IMR-90 (cell line): ENCODE measurements around the gene AGBL3. TPM values are rescaled to one million over a fixed set of nuclear protein-coding genes. Genes with fewer than 3 reads are reported as not detected.

Experiments used
- ATAC-seq: fragments of 200-7000 bp; cut with Tn5 transposase; 2 replicates; pipeline ENCODE4 v1.9.1; 2020; ENCODE audit warnings: low read depth, mild to moderate bottlenecking, moderate library complexity
- BruUV-seq: library from RNA; stranded (reverse); fragments of 400-500 nt; replicated peaks from 2 replicates; lab custom pipeline; 2021; lab: Mats Ljungman, UMichigan
- CTCF ChIA-PET: fragments of 300-600 bp; formaldehyde crosslinking; extraction: SDS; loops from one replicate; lab custom pipeline; 2021; ENCODE audit warnings: antibody characterized with exemption; lab: Yijun Ruan, JAX
- POLR2A ChIA-PET: fragments of 300-600 bp; sonication (Branson Sonifier 250); formaldehyde crosslinking; loops from one replicate; lab custom pipeline; 2022; ENCODE audit warnings: antibody characterized with exemption; ENCODE audit not compliant: unreplicated experiment; lab: Charles Lee
- DNase-seq: peaks from one replicate; pipeline ENCODE4 v3.0.0; 2013
- H2AFZ ChIP-seq: replicated peaks from 2 replicates; pipeline ENCODE3; 2013; ENCODE audit warnings: low read length, mild to moderate bottlenecking; ENCODE audit not compliant: poor library complexity
- H2AK5ac ChIP-seq: 2 replicates; pipeline ENCODE4 v1.6.1; 2013; ENCODE audit warnings: low read depth, low read length, inconsistent platforms
- H2AK9ac ChIP-seq: replicated peaks from 2 replicates; pipeline ENCODE3; 2013; ENCODE audit warnings: mild to moderate bottlenecking, low read depth, low read length, moderate library complexity; ENCODE audit not compliant: poor library complexity
- H2BK120ac ChIP-seq: 2 replicates; pipeline ENCODE4 v1.6.1; 2013; ENCODE audit warnings: low read depth, low read length, inconsistent platforms
- H2BK15ac ChIP-seq: 3 replicates; pipeline ENCODE4 v1.6.1; 2013; ENCODE audit warnings: low read depth, low read length, inconsistent platforms
- H2BK20ac ChIP-seq: 2 replicates; pipeline ENCODE4 v1.6.1; 2013; ENCODE audit warnings: low read depth, mild to moderate bottlenecking, inconsistent platforms, low read length, moderate library complexity
- H2BK5ac ChIP-seq: 2 replicates; pipeline ENCODE4 v1.6.1; 2013; ENCODE audit warnings: mild to moderate bottlenecking, low read depth, low read length, inconsistent platforms; ENCODE audit not compliant: poor library complexity, severe bottlenecking
- H3K14ac ChIP-seq: replicated peaks from 2 replicates; pipeline ENCODE4 v1.6.1; 2013; ENCODE audit warnings: low read depth, low read length, inconsistent platforms
- H3K18ac ChIP-seq: 2 replicates; pipeline ENCODE4 v1.6.1; 2013; ENCODE audit warnings: low read depth, low read length, control low read depth
- H3K23ac ChIP-seq: 2 replicates; pipeline ENCODE4 v1.6.1; 2013; ENCODE audit warnings: low read depth, low read length, inconsistent platforms
- H3K27ac ChIP-seq: 2 replicates; pipeline ENCODE4 v1.5.1; 2013; ENCODE audit warnings: mild to moderate bottlenecking, control low read depth, low read length; ENCODE audit not compliant: insufficient read depth
- H3K27me3 ChIP-seq: 2 replicates; pipeline ENCODE4 v1.6.1; 2013; ENCODE audit warnings: low read length; ENCODE audit not compliant: control insufficient read depth, insufficient read depth
- H3K36me3 ChIP-seq: 2 replicates; pipeline ENCODE4 v1.6.1; 2013; ENCODE audit warnings: low read length, mixed read lengths; ENCODE audit not compliant: control insufficient read depth, insufficient read depth
- H3K4ac ChIP-seq: 2 replicates; pipeline ENCODE4 v1.6.1; 2013; ENCODE audit warnings: low read depth, low read length, inconsistent platforms
- H3K4me1 ChIP-seq: 2 replicates; pipeline ENCODE4 v1.6.1; 2013; ENCODE audit warnings: low read length, mixed read lengths; ENCODE audit not compliant: control insufficient read depth, insufficient read depth
- H3K4me2 ChIP-seq: 2 replicates; pipeline ENCODE4 v1.6.1; 2013; ENCODE audit warnings: low read depth, mild to moderate bottlenecking, control low read depth, low read length, moderate library complexity
- H3K4me3 ChIP-seq: 2 replicates; pipeline ENCODE4 v1.5.1; 2013; ENCODE audit warnings: low read depth, mild to moderate bottlenecking, control low read depth, low read length, moderate library complexity; ENCODE audit not compliant: insufficient read depth
- H3K56ac ChIP-seq: 2 replicates; pipeline ENCODE4 v1.6.1; 2013; ENCODE audit warnings: low read length, inconsistent platforms; ENCODE audit not compliant: insufficient read depth; ENCODE audit errors: extremely low read depth
- H3K79me1 ChIP-seq, 2 experiments: 2 replicates each; pipeline ENCODE4 v1.6.1; 2013; ENCODE audit warnings: low read length in 2 of 2, inconsistent platforms in 1 of 2, low read depth in 1 of 2
- H3K9ac ChIP-seq: 2 replicates; pipeline ENCODE4 v1.6.1; 2013; ENCODE audit warnings: low read depth, low read length, control low read depth
- H3K9me1 ChIP-seq: 2 replicates; pipeline ENCODE4 v1.6.1; 2013; ENCODE audit warnings: low read length, inconsistent platforms; ENCODE audit not compliant: insufficient read depth
- H3K9me3 ChIP-seq: 2 replicates; pipeline ENCODE4 v1.6.1; 2013; ENCODE audit warnings: low read length; ENCODE audit not compliant: control insufficient read depth, insufficient read depth
- H4K20me1 ChIP-seq: 2 replicates; pipeline ENCODE4 v1.6.1; 2013; ENCODE audit warnings: low read length, inconsistent platforms; ENCODE audit not compliant: insufficient read depth
- H4K5ac ChIP-seq: 2 replicates; pipeline ENCODE4 v1.6.1; 2013; ENCODE audit warnings: mild to moderate bottlenecking, low read depth, low read length, control low read depth
- H4K8ac ChIP-seq, 2 experiments: 2 replicates each; pipeline ENCODE4 v1.6.1; 2013; ENCODE audit warnings: low read depth in 2 of 2, low read length in 2 of 2, control low read depth in 1 of 2, inconsistent platforms in 1 of 2
- H4K91ac ChIP-seq: 2 replicates; pipeline ENCODE4 v1.6.1; 2013; ENCODE audit warnings: low read depth, low read length, inconsistent platforms; ENCODE audit not compliant: insufficient read depth
- BHLHE40 ChIP-seq: fragments of 150-350 bp; IDR thresholded peaks from 2 replicates; pipeline ENCODE4 v1.6.1; 2016; ENCODE audit warnings: mild to moderate bottlenecking, low read depth, low read length
- CEBPB ChIP-seq: IDR thresholded peaks from 2 replicates; pipeline ENCODE4 v1.6.1; 2012; ENCODE audit warnings: low read depth, low read length, improper control_type of control experiment
- CHD1 ChIP-seq: IDR thresholded peaks from 2 replicates; pipeline ENCODE4 v1.6.1; 2012; ENCODE audit warnings: low read depth, low read length, improper control_type of control experiment
- CTCF ChIP-seq: conservative IDR thresholded peaks from 2 replicates; pipeline ENCODE4 v1.5.1; 2012; ENCODE audit warnings: mild to moderate bottlenecking, low read depth, low read length, improper control_type of control experiment
- ELK1 ChIP-seq: fragments of 150-350 bp; IDR thresholded peaks from 2 replicates; pipeline ENCODE4 v1.6.1; 2016; ENCODE audit warnings: low read depth, mild to moderate bottlenecking, low read length, moderate library complexity, borderline replicate concordance
- FOS ChIP-seq: fragments of 150-350 bp; IDR thresholded peaks from 2 replicates; pipeline ENCODE4 v1.6.1; 2016; ENCODE audit warnings: low read depth, low read length
- MAFK ChIP-seq: IDR thresholded peaks from 2 replicates; pipeline ENCODE4 v1.6.1; 2012; ENCODE audit warnings: low read depth, low read length, improper control_type of control experiment
- MAZ ChIP-seq: IDR thresholded peaks from 2 replicates; pipeline ENCODE4 v1.6.1; 2012; ENCODE audit warnings: low read depth, mild to moderate bottlenecking, low read length, improper control_type of control experiment, moderate library complexity, borderline replicate concordance
- MXI1 ChIP-seq: IDR thresholded peaks from 2 replicates; pipeline ENCODE4 v1.6.1; 2012; ENCODE audit warnings: low read depth, mild to moderate bottlenecking, low read length, moderate library complexity, borderline replicate concordance
- NFE2L2 ChIP-seq: fragments of 150-350 bp; IDR thresholded peaks from 2 replicates; pipeline ENCODE4 v1.6.1; 2016; ENCODE audit warnings: low read depth, mild to moderate bottlenecking, low read length
- POLR2A ChIP-seq: IDR thresholded peaks from 2 replicates; pipeline ENCODE4 v1.6.1; 2012; ENCODE audit warnings: mild to moderate bottlenecking, low read depth, low read length
- RAD21 ChIP-seq: IDR thresholded peaks from 2 replicates; pipeline ENCODE4 v1.6.1; 2012; ENCODE audit warnings: low read length, improper control_type of control experiment
- RCOR1 ChIP-seq: IDR thresholded peaks from 2 replicates; pipeline ENCODE4 v1.6.1; 2012; ENCODE audit warnings: mild to moderate bottlenecking, low read length, improper control_type of control experiment; ENCODE audit not compliant: insufficient replicate concordance
- RFX5 ChIP-seq: IDR thresholded peaks from 2 replicates; pipeline ENCODE4 v1.8.0; 2012; ENCODE audit warnings: low read depth, mild to moderate bottlenecking, low read length, moderate library complexity
- SMC3 ChIP-seq: fragments of 150-350 bp; IDR thresholded peaks from 2 replicates; pipeline ENCODE4 v1.6.1; 2016; ENCODE audit warnings: low read depth, mild to moderate bottlenecking, antibody characterized with exemption, low read length, moderate library complexity
- USF2 ChIP-seq: fragments of 150-350 bp; IDR thresholded peaks from 2 replicates; pipeline ENCODE4 v1.6.1; 2017; ENCODE audit warnings: mild to moderate bottlenecking, antibody characterized with exemption, low read length, low read depth
- WGBS, 2 experiments: methylation state at CpG; one replicate each; pipeline versions ENCODE4 v1.1.5 to v1.1.7; 2013; ENCODE audit warnings: missing lambda C conversion rate in 2 of 2; ENCODE audit not compliant: insufficient read length in 1 of 2; ENCODE audit errors: extremely low coverage in 2 of 2; 5-methylcytosine and 5-hydroxymethylcytosine counted together
- dilution Hi-C: fragments of 300-500 bp; cut with HindIII; formaldehyde crosslinking; loops from one replicate; pipeline ENCODE4 v1.14.3; 2018; ENCODE audit warnings: low sequenced_read_pairs; ENCODE audit not compliant: unreplicated experiment
- in situ Hi-C: fragments of 300-500 bp; cut with MboI; formaldehyde crosslinking; loops from 3 replicates; pipeline ENCODE4 v1.14.3; 2019; ENCODE audit warnings: low sequenced_read_pairs, inconsistent platforms, mixed read lengths
- intact Hi-C: fragments of 100-400 bp; cut with micrococcal nuclease; formaldehyde crosslinking; loops from 2 replicates; pipeline ENCODE4 v1.10.0; 2022
- polyA plus RNA-seq, 3 experiments: library from polyadenylated mRNA; depleted of rRNA; stranded (reverse); fragments of >200 nt; gene quantifications; 2 replicates each; pipeline ENCODE4 v1.2.3, GENCODE V29; 2012; ENCODE audit warnings: low replicate concordance in 1 of 3
- total RNA-seq: library from RNA; depleted of rRNA; stranded (reverse); fragments of >200 nt; gene quantifications from 2 replicates; pipeline ENCODE4 v1.2.3, GENCODE V29; 2012

Gene AGBL3
- total and polyA plus RNA-seq, 2 of the 4 experiments (the other 2 are of a cell fraction), result 0.18 to 0.65 TPM

GRCh38 chr7:135151533-135151932 lies 165.2 kb downstream of the AGBL3 start:
- DNase-seq (no peak), ATAC-seq (no peak)
- Histone ChIP-seq H4K5ac (no peak overlapping the region), H3K14ac (no peak overlapping the region), H4K8ac (no peak overlapping the region), H3K18ac (no peak overlapping the region), H3K9ac (no peak overlapping the region), H2AK5ac (no peak overlapping the region), H4K20me1 (no peaks in the 10 kb centered on the region), H2BK15ac (no peak overlapping the region), H3K56ac (no peak overlapping the region), H3K4me2 (no peak overlapping the region), H3K4ac (no peak overlapping the region), H2BK20ac (no peak overlapping the region), H3K4me1 (peaks cover 4% of the 10 kb centered on the region; the same call in 1 of the 2 replicates), H2BK120ac (no peak overlapping the region), H3K9me1 (peaks cover 7% of the 10 kb centered on the region), H3K9me3 (peaks cover 5% of the 10 kb centered on the region; the same call in 1 of the 2 replicates), H2AFZ (no peak overlapping the region), H3K79me1 (no peaks in the 10 kb centered on the region; a peak in 1 of 4 replicates), H3K36me3 (no peaks in the 10 kb centered on the region), H3K4me3 (no peak overlapping the region), H4K91ac (no peak overlapping the region), H2AK9ac (no peak overlapping the region), H3K23ac (no peak overlapping the region), H3K27ac (no peak overlapping the region), H3K27me3 (no peaks in the 10 kb centered on the region), H2BK5ac (no peak overlapping the region)
- dilution Hi-C loops, result no loop called here
- TF ChIP-seq MAZ, result no peak
- TF ChIP-seq FOS, result no peak
- TF ChIP-seq MXI1, result no peak
- no peak for TF ChIP-seq RFX5
- TF ChIP-seq POLR2A, result no peak
- no peak for TF ChIP-seq CEBPB
- no peak for TF ChIP-seq CTCF
- no peak for TF ChIP-seq CHD1
- TF ChIP-seq USF2, result no peak
- TF ChIP-seq RCOR1, result no peak
- no peak for TF ChIP-seq RAD21
- no peak for TF ChIP-seq NFE2L2
- no peak for TF ChIP-seq ELK1
- no peak for TF ChIP-seq SMC3
- TF ChIP-seq BHLHE40, result no peak
- no peak for TF ChIP-seq MAFK
- ChIA-PET CTCF (no interaction called here), POLR2A (no interaction called here)
- in situ Hi-C loops, result no loop called here
- intact Hi-C loops, result no loop called here
- BruUV-seq, result no TSS peak
- 74% methylated on average over 3 of the region's 6 CpGs; no CpG with 5 or more reads in 1 of the 2 experiments for WGBS, 2 experiments
